ENCODE measurements around the gene ICAM1.

Gene ICAM1

GRCh38 chr19:10328558-10329429 lies 57.9 kb downstream of the ICAM1 start:
- no peak for TF ChIP-seq CTCF (IDR thresholded peaks at IDR 0.05; ENCODE audit: low read depth, low read length)
- H3K4me3 ChIP-seq (replicated peaks in 1 of 2; ENCODE audit: low read depth in 2 of 2, low read length in 2 of 2), result no peak overlapping the region
- no peak for DNase-seq (ENCODE audit: low read depth in 2 of 2)

GRCh38 chr19:10329555-10329954 lies 58.6 kb downstream of the ICAM1 start:
- H3K4me3 ChIP-seq (replicated peaks in 1 of 2; ENCODE audit: low read depth in 2 of 2, low read length in 2 of 2), result no peak overlapping the region
- DNase-seq (ENCODE audit: low read depth in 2 of 2), result no peak
- TF ChIP-seq CTCF (IDR thresholded peaks at IDR 0.05; ENCODE audit: low read depth, low read length), result no peak

- no peak for TF ChIP-seq CTCF (IDR thresholded peaks at IDR 0.05; ENCODE audit: low read depth, low read length)
- DNase-seq (ENCODE audit: low read depth in 2 of 2), result no peak
Measured at GRCh38 chr19:10332158-10332964, 61.4 kb downstream of the ICAM1 start.

GRCh38 chr19:10332965-10333757 lies 62.2 kb downstream of the ICAM1 start, which contains the start of gene RAVER1:
Gene RAVER1 (minus strand): TSS chr19:10333529. CDS start chr19:10333507, 22 bp downstream.
- peak; percentile 98 for DNase-seq (ENCODE audit: low read depth in 2 of 2)
- peak within 1 kb of the TSS; percentile 94 to 95 for H3K4me3 ChIP-seq (replicated peaks in 1 of 2; ENCODE audit: low read depth in 2 of 2, low read length in 2 of 2)
- TF ChIP-seq CTCF (IDR thresholded peaks at IDR 0.05; ENCODE audit: low read depth, low read length), result no peak

More at GRCh38 chr19:10332158-10332964, 61.4 kb downstream of the ICAM1 start:
- peak overlapping the region; percentile 94 to 95 for H3K4me3 ChIP-seq (replicated peaks in 1 of 2; ENCODE audit: low read depth in 2 of 2, low read length in 2 of 2)

- H3K4me3 ChIP-seq (replicated peaks in 1 of 2; ENCODE audit: low read depth in 2 of 2, low read length in 2 of 2), result peak overlapping the region; percentile 94 to 95
- DNase-seq (ENCODE audit: low read depth in 2 of 2), result no peak
- no peak for TF ChIP-seq CTCF (IDR thresholded peaks at IDR 0.05; ENCODE audit: low read depth, low read length)
Measured at GRCh38 chr19:10333758-10334587, 63.1 kb downstream of the ICAM1 start.
